Spleen (tissue), 11 donors: ENCODE measurements around the gene PLCD1. TPM values are rescaled to one million over a fixed set of nuclear protein-coding genes. Genes with fewer than 3 reads are reported as not detected.
A peak's percentile ranks its signal among the peaks of the same experiment; 100 is the strongest.

ENCODE experiments used
- DNase-seq: peaks from one replicate; pipeline ENCODE4 v3.0.0-alpha.2; 2020
- H3K27ac ChIP-seq, 8 donors: fragments of 200-600 bp; sonication (generic) in 7 of 8; 1 replicate in 4 of 8; 2 replicates in 4 of 8; pipeline versions ENCODE4 v1.5.0 to v1.8.0; 2016 to 2021; ENCODE audit warnings: inconsistent platforms in 4 of 8, mild to moderate bottlenecking in 4 of 8, moderate library complexity in 1 of 8
- H3K27me3 ChIP-seq, 7 donors: fragments of 200-600 bp; sonication (generic) in 6 of 7; replicated peaks in 1 of 7; 1 replicate in 4 of 7; 2 replicates in 3 of 7; pipeline versions ENCODE4 v1.5.0 to v1.8.0; 2016 to 2021; ENCODE audit warnings: inconsistent platforms in 3 of 7, mild to moderate bottlenecking in 1 of 7
- H3K36me3 ChIP-seq, 6 donors: fragments of 200-600 bp; sonication (generic) in 5 of 6; 1 replicate in 4 of 6; 2 replicates in 2 of 6; pipeline versions ENCODE4 v1.5.0 to v1.8.0; 2016 to 2021; ENCODE audit warnings: inconsistent platforms in 2 of 6
- H3K4me1 ChIP-seq, 6 donors: fragments of 200-600 bp; sonication (generic) in 5 of 6; 1 replicate in 3 of 6; 2 replicates in 3 of 6; pipeline versions ENCODE4 v1.5.0 to v1.8.0; 2016 to 2021; ENCODE audit warnings: inconsistent platforms in 3 of 6
- H3K4me3 ChIP-seq, 8 donors: fragments of 200-600 bp; sonication (generic) in 7 of 8; 1 replicate in 4 of 8; 2 replicates in 4 of 8; pipeline versions ENCODE4 v1.5.0 to v1.8.0; 2016 to 2021; ENCODE audit warnings: inconsistent platforms in 4 of 8, mild to moderate bottlenecking in 4 of 8, moderate library complexity in 2 of 8
- H3K9me3 ChIP-seq, 8 donors: fragments of 200-600 bp; sonication (generic) in 7 of 8; 1 replicate in 4 of 8; 2 replicates in 4 of 8; pipeline versions ENCODE4 v1.5.0 to v1.8.0; 2016 to 2021; ENCODE audit warnings: inconsistent platforms in 4 of 8
- CTCF ChIP-seq, 11 experiments: fragments of 200-600 bp in 7 of 11; fragments of 450-650 bp in 4 of 11; sonication (generic) in 4 of 11; IDR thresholded peaks in 8 of 11; conservative IDR thresholded peaks in 3 of 11; 1 replicate in 7 of 11; 2 replicates in 4 of 11; pipeline versions ENCODE4 v1.4.0 to v1.8.0; 2016 to 2021; ENCODE audit warnings: antibody characterized with exemption in 11 of 11, inconsistent platforms in 4 of 11, mild to moderate bottlenecking in 1 of 11
- POLR2A ChIP-seq, 3 donors: fragments of 450-650 bp; IDR thresholded peaks; one replicate each; pipeline ENCODE4 v1.5.1; 2017; ENCODE audit warnings: antibody characterized with exemption in 3 of 3, mild to moderate bottlenecking in 1 of 3
- POLR2AphosphoS5 ChIP-seq, 3 donors: sonication (generic); formaldehyde crosslinking; IDR thresholded peaks; one replicate each; pipeline ENCODE4 v1.5.1; 2017; ENCODE audit warnings: antibody characterized with exemption in 3 of 3
- WGBS, 5 donors: extraction: QIAGEN DNeasy Blood & Tissue Kit in 3 of 5; methylation state at CpG; one replicate each; pipeline versions ENCODE4 v1.1.5 to v1.1.7; 2013 to 2018; 5-methylcytosine and 5-hydroxymethylcytosine counted together
- intact Hi-C: fragments of 100-400 bp; cut with DNase I; formaldehyde crosslinking; loops from one replicate; pipeline ENCODE4 v1.15.0; 2023; ENCODE audit warnings: low total_unique reads
- polyA plus RNA-seq, 3 donors: library from polyadenylated mRNA; stranded (reverse); fragments of 200-250 nt; gene quantifications; one replicate each; pipeline ENCODE4 v1.2.1, GENCODE V29; 2013
- total RNA-seq, 7 donors: library from RNA; depleted of rRNA in 3 of 7; stranded (reverse); fragments of >200 nt in 3 of 7; fragmentation: NEBNext Ultra II Directional in 4 of 7; extraction: Animal tissue kit (Norgen Biotek cat#: 25700) in 4 of 7; gene quantifications; one replicate each; pipeline versions ENCODE4 v1.1.0 to v1.2.1, GENCODE V29; 2016 to 2021
- donor health status: healthy with polysubstance abuse.
- donor health status: DM: no; HTN: no; CAD: no; lungs with moderate emphysema.
- donor health status: DM: no; HTN: no; CAD: no.
- donor health status: Bipolar disorder and iron deficiency.
- donor health status: healthy.
- donor health status: DM: no; HTN: no; CAD: no.
- donor health status: DM: yes; HTN: yes; CAD: no.

The PLCD1 gene
- total and polyA plus RNA-seq, 10 donors = 11.8 to 24.0 (median 18.8) TPM

GRCh38 chr3:37993460-37993819 is 36.0 kb downstream of the PLCD1 start:
- Histone ChIP-seq H3K27ac (peak overlapping the region; percentile 80 to 96 (median 84)), H3K4me1 (peaks cover 20 to 62% (median 48%) of the 10 kb centered on the region in 6 donors), H3K9me3 (no peaks in the 10 kb centered on the region), H3K36me3 (peaks cover 0 to 22% (median 6%) of the 10 kb centered on the region in 6 donors), H3K27me3 (no peaks in the 10 kb centered on the region), H3K4me3 (peak overlapping the region; percentile 45 to 77 (median 64))
- no peak for DNase-seq
- WGBS, 5 donors = 44 to 59% (median 52%) methylated on average over 4 to 6 of the region's 6 CpGs
- no peak for TF ChIP-seq POLR2AphosphoS5 (IDR thresholded peaks at IDR 0.05)
- TF ChIP-seq CTCF (IDR thresholded peaks at IDR 0.05 in 8 of 11, conservative IDR thresholded peaks at IDR 0.05 in 3 of 11) = no peak
- no peak for TF ChIP-seq POLR2A (IDR thresholded peaks at IDR 0.05)
- intact Hi-C loops = no loop called here

GRCh38 chr3:37993067-37993455 is 36.4 kb downstream of the PLCD1 start:
- DNase-seq = peak; percentile 43

GRCh38 chr3:37992271-37993066 is 37.0 kb downstream of the PLCD1 start:
- intact Hi-C loops = no loop called here
- TF ChIP-seq POLR2A (IDR thresholded peaks at IDR 0.05) (no peak), POLR2AphosphoS5 (IDR thresholded peaks at IDR 0.05) (no peak), CTCF (IDR thresholded peaks at IDR 0.05 in 8 of 11, conservative IDR thresholded peaks at IDR 0.05 in 3 of 11) (no peak)
- Histone ChIP-seq H3K27ac (peak overlapping the region in 2 of 8 donors; percentile 93 to 96), H3K9me3 (no peaks in the 10 kb centered on the region), H3K4me3 (no peak overlapping the region), H3K27me3 (no peaks in the 10 kb centered on the region), H3K36me3 (peaks cover 0 to 20% (median 4%) of the 10 kb centered on the region in 6 donors), H3K4me1 (peaks cover 14 to 59% (median 38%) of the 10 kb centered on the region in 6 donors)
- WGBS, 5 donors = 89 to 94% (median 90%) methylated on average over 9 of the region's 9 CpGs
- DNase-seq = peak; percentile 70

More at GRCh38 chr3:37993067-37993455, 36.4 kb downstream of the PLCD1 start:
- Histone ChIP-seq H3K4me3 (peak overlapping the region in 1 of 8 donors; percentile 77), H3K36me3 (peaks cover 0 to 22% (median 6%) of the 10 kb centered on the region in 6 donors), H3K27ac (peak overlapping the region in 4 of 8 donors; percentile 83 to 96 (median 89)), H3K27me3 (no peaks in the 10 kb centered on the region), H3K4me1 (peaks cover 16 to 59% (median 44%) of the 10 kb centered on the region in 6 donors), H3K9me3 (no peaks in the 10 kb centered on the region)
- TF ChIP-seq POLR2A (IDR thresholded peaks at IDR 0.05) (no peak), POLR2AphosphoS5 (IDR thresholded peaks at IDR 0.05) (no peak), CTCF (IDR thresholded peaks at IDR 0.05 in 8 of 11, conservative IDR thresholded peaks at IDR 0.05 in 3 of 11) (no peak)
- intact Hi-C loops = no loop called here
- WGBS, 5 donors = 88 to 92% (median 90%) methylated on average over 8 of the region's 8 CpGs

GRCh38 chr3:37991823-37992222 is 37.6 kb downstream of the PLCD1 start:
- intact Hi-C loops = no loop called here
- H3K4me1 ChIP-seq = peaks cover 14 to 59% (median 32%) of the 10 kb centered on the region in 6 donors

More at GRCh38 chr3:37991823-37992222, 37.6 kb downstream of the PLCD1 start:
- no peaks in the 10 kb centered on the region for H3K9me3 ChIP-seq
- TF ChIP-seq POLR2A (IDR thresholded peaks at IDR 0.05) = no peak
- no peak for TF ChIP-seq CTCF (IDR thresholded peaks at IDR 0.05 in 8 of 11, conservative IDR thresholded peaks at IDR 0.05 in 3 of 11)
- TF ChIP-seq POLR2AphosphoS5 (IDR thresholded peaks at IDR 0.05) = no peak
- H3K27ac ChIP-seq = no peak overlapping the region
- H3K4me3 ChIP-seq = no peak overlapping the region
- no peak for DNase-seq
- H3K27me3 ChIP-seq = no peaks in the 10 kb centered on the region
- peaks cover 0 to 15% (median 3%) of the 10 kb centered on the region in 6 donors for H3K36me3 ChIP-seq
- WGBS, 5 donors = 83 to 100% (median 95%) methylated on average over 1 to 7 of the region's 7 CpGs
